ENCODE data around the gene SCRG1.

The SCRG1 gene

GRCh38 chr4:173410079-173410478 is 11.2 kb upstream of the SCRG1 start:
- no peak for DNase-seq

GRCh38 chr4:173405840-173406606 is 7.1 kb upstream of the SCRG1 start:
- no peak for DNase-seq

- no peak for DNase-seq
Observed at GRCh38 chr4:173404296-173404865, 5.5 kb upstream of the SCRG1 start.

- no peak for DNase-seq
Observed at GRCh38 chr4:173403051-173403450, 4.1 kb upstream of the SCRG1 start.

- no peak for DNase-seq
Observed at GRCh38 chr4:173401063-173401462, 2.1 kb upstream of the SCRG1 start.

- DNase-seq, result no peak
Observed at GRCh38 chr4:173398220-173398619, 696 bp downstream of the SCRG1 start.

- DNase-seq, result no peak
Observed at GRCh38 chr4:173397604-173398003, 1.3 kb downstream of the SCRG1 start.

- no peak for DNase-seq
Observed at GRCh38 chr4:173391701-173392100, 7.2 kb downstream of the SCRG1 start.

- DNase-seq, result no peak
Observed at GRCh38 chr4:173386751-173387150, 12.2 kb downstream of the SCRG1 start.

- no peak for DNase-seq
Observed at GRCh38 chr4:173382349-173382748, 16.6 kb downstream of the SCRG1 start.

- DNase-seq, result no peak
Observed at GRCh38 chr4:173381610-173382009, 17.3 kb downstream of the SCRG1 start.

- no peak for DNase-seq
Observed at GRCh38 chr4:173380987-173381386, 17.9 kb downstream of the SCRG1 start.

GRCh38 chr4:173379929-173380328 is 19.0 kb downstream of the SCRG1 start:
- DNase-seq, result no peak

GRCh38 chr4:173374588-173374987 is 24.3 kb downstream of the SCRG1 start:
- DNase-seq, result no peak

GRCh38 chr4:173371292-173372192 is 27.4 kb downstream of the SCRG1 start:
- DNase-seq, result peak; percentile 67

GRCh38 chr4:173370477-173371291 is 28.2 kb downstream of the SCRG1 start, which contains the start of gene SAP30:
Gene SAP30 (plus strand): TSS chr4:173370954. CDS start chr4:173371183, 229 bp downstream.
- DNase-seq, result peak; percentile 97

GRCh38 chr4:173370130-173370476 is 28.8 kb downstream of the SCRG1 start:
- DNase-seq, result no peak

GRCh38 chr4:173367946-173368345 is 31.0 kb downstream of the SCRG1 start:
- no peak for DNase-seq

GRCh38 chr4:173367285-173367684 is 31.6 kb downstream of the SCRG1 start:
- DNase-seq, result no peak

- no peak for DNase-seq
Observed at GRCh38 chr4:173365359-173365996, 33.4 kb downstream of the SCRG1 start.

GRCh38 chr4:173362666-173363065 is 36.2 kb downstream of the SCRG1 start:
- no peak for DNase-seq

GRCh38 chr4:173360587-173361221 is 38.2 kb downstream of the SCRG1 start:
- peak; percentile 5 for DNase-seq
